CD14-positive monocyte (primary cell): ENCODE results near the gene STARD3. TPM values are rescaled to one million over a fixed set of nuclear protein-coding genes. Genes with fewer than 3 reads are reported as not detected.

ENCODE experiments used
- DNase-seq, 3 donors: peaks; one replicate each; pipeline ENCODE4 v3.0.0-alpha.2; 2011 to 2022
- H2AFZ ChIP-seq: 2 replicates; pipeline ENCODE4 v1.6.0; 2012; ENCODE audit warnings: mild to moderate bottlenecking, low read depth, low read length, inconsistent platforms; ENCODE audit not compliant: insufficient read depth, poor library complexity, severe bottlenecking
- H3K27ac ChIP-seq, 2 donors: 1 replicate in 1 of 2; 2 replicates in 1 of 2; pipeline ENCODE4 v1.5.1; 2012 to 2013; ENCODE audit warnings: low read length in 2 of 2, control low read depth in 1 of 2, inconsistent platforms in 1 of 2, low read depth in 1 of 2, mild to moderate bottlenecking in 1 of 2
- H3K27me3 ChIP-seq, 2 donors: one replicate each; pipeline versions ENCODE4 v1.6.0 to v1.6.1; 2011 to 2013; ENCODE audit warnings: low read length in 2 of 2; ENCODE audit not compliant: control insufficient read depth in 2 of 2, insufficient read depth in 2 of 2
- H3K36me3 ChIP-seq, 2 donors: replicated peaks in 1 of 2; 1 replicate in 1 of 2; 2 replicates in 1 of 2; pipeline versions ENCODE4 v1.5.1 to v1.6.1; 2012 to 2013; ENCODE audit warnings: low read length in 2 of 2, control low read depth in 1 of 2, inconsistent platforms in 1 of 2, mild to moderate bottlenecking in 1 of 2; ENCODE audit not compliant: insufficient read depth in 2 of 2, control insufficient read depth in 1 of 2
- H3K4me1 ChIP-seq, 2 donors: 1 replicate in 1 of 2; 2 replicates in 1 of 2; pipeline versions ENCODE4 v1.5.1 to v1.6.1; 2012 to 2013; ENCODE audit warnings: low read length in 2 of 2, control low read depth in 1 of 2, inconsistent platforms in 1 of 2, mild to moderate bottlenecking in 1 of 2, moderate library complexity in 1 of 2; ENCODE audit not compliant: insufficient read depth in 2 of 2, control insufficient read depth in 1 of 2
- H3K4me2 ChIP-seq: replicated peaks from 2 replicates; pipeline ENCODE3; 2012; ENCODE audit warnings: low read length, moderate library complexity, mild to moderate bottlenecking; ENCODE audit not compliant: poor library complexity, severe bottlenecking; ENCODE audit errors: extremely low read depth
- H3K4me3 ChIP-seq, 3 experiments: fragments of 200-600 bp in 1 of 3; sonication (generic) in 1 of 3; replicated peaks in 1 of 3; 1 replicate in 2 of 3; 2 replicates in 1 of 3; pipeline ENCODE4 v1.5.1; 2011 to 2013; ENCODE audit warnings: low read length in 3 of 3, mild to moderate bottlenecking in 3 of 3, control low read depth in 2 of 3, low read depth in 2 of 3, inconsistent platforms in 1 of 3, moderate library complexity in 1 of 3
- H3K79me2 ChIP-seq: 2 replicates; pipeline ENCODE4 v1.6.0; 2012; ENCODE audit warnings: mild to moderate bottlenecking, control low read depth, inconsistent platforms, low read length, moderate library complexity; ENCODE audit not compliant: insufficient read depth
- H3K9ac ChIP-seq: 2 replicates; pipeline ENCODE4 v1.6.0; 2017; ENCODE audit warnings: low read length, mild to moderate bottlenecking; ENCODE audit not compliant: insufficient read depth, poor library complexity, severe bottlenecking
- H3K9me3 ChIP-seq, 2 donors: replicated peaks in 1 of 2; 1 replicate in 1 of 2; 2 replicates in 1 of 2; pipeline versions ENCODE4 v1.5.1 to v1.6.1; 2012 to 2013; ENCODE audit warnings: low read length in 2 of 2, control low read depth in 1 of 2; ENCODE audit not compliant: control insufficient read depth in 1 of 2, insufficient read depth in 1 of 2
- H4K20me1 ChIP-seq: 2 replicates; pipeline ENCODE4 v1.6.0; 2012; ENCODE audit warnings: mild to moderate bottlenecking, low read length, control low read depth, moderate library complexity; ENCODE audit not compliant: insufficient read depth
- H3K27ac Mint-ChIP-seq, 7 donors: one replicate each; pipeline ENCODE4 v1.8.0; 2020; ENCODE audit warnings: mild to moderate bottlenecking in 7 of 7, mixed read lengths in 7 of 7, moderate library complexity in 6 of 7, inconsistent platforms in 2 of 7
- H3K27me3 Mint-ChIP-seq, 3 donors: one replicate each; pipeline ENCODE4 v1.8.0; 2021 to 2022; ENCODE audit warnings: low read depth in 3 of 3, mild to moderate bottlenecking in 3 of 3, mixed read lengths in 3 of 3, moderate library complexity in 3 of 3, inconsistent platforms in 1 of 3
- H3K36me3 Mint-ChIP-seq, 2 donors: one replicate each; pipeline ENCODE4 v1.8.0; 2020; ENCODE audit warnings: mixed read lengths in 2 of 2, inconsistent platforms in 1 of 2, mild to moderate bottlenecking in 1 of 2
- H3K4me1 Mint-ChIP-seq: one replicate; pipeline ENCODE4 v1.8.0; 2020; ENCODE audit warnings: mild to moderate bottlenecking, mixed read lengths
- H3K4me3 Mint-ChIP-seq, 2 donors: one replicate each; pipeline ENCODE4 v1.8.0; 2020; ENCODE audit warnings: mild to moderate bottlenecking in 2 of 2, mixed read lengths in 2 of 2, moderate library complexity in 1 of 2
- H3K9me3 Mint-ChIP-seq, 7 donors: one replicate each; pipeline ENCODE4 v1.8.0; 2020 to 2022; ENCODE audit warnings: mixed read lengths in 7 of 7, mild to moderate bottlenecking in 6 of 7, moderate library complexity in 6 of 7, inconsistent platforms in 2 of 7
- WGBS: methylation state at CpG from one replicate; pipeline ENCODE4 v1.1.5; 2013; ENCODE audit warnings: missing lambda C conversion rate; ENCODE audit not compliant: insufficient coverage; 5-methylcytosine and 5-hydroxymethylcytosine counted together
- intact Hi-C, 2 donors: fragments of 100-400 bp; cut with micrococcal nuclease; formaldehyde crosslinking; loops; one replicate each; pipeline versions ENCODE4 v1.15.0 to v1.15.1; 2023
- polyA plus RNA-seq, 3 donors: library from polyadenylated mRNA; depleted of rRNA in 1 of 3; unstranded in 2 of 3; stranded (reverse) in 1 of 3; fragments of 300-500 nt in 2 of 3; fragments of >200 nt in 1 of 3; fragmentation: Illumina TruSeq in 2 of 3; gene quantifications; 1 replicate in 2 of 3; 2 replicates in 1 of 3; pipeline ENCODE4 v1.2.3, GENCODE V29; 2012 to 2021
- TF ChIP-seq, protein P1 (sequence below): fragments of 200-600 bp; IDR thresholded peaks from one replicate; pipeline ENCODE4 v1.8.0; 2022; ENCODE audit warnings: antibody characterized with exemption, mild to moderate bottlenecking

Gene STARD3
- polyA plus RNA-seq, 3 donors: 35.1 to 114 (median 45.3) TPM

DNA sequence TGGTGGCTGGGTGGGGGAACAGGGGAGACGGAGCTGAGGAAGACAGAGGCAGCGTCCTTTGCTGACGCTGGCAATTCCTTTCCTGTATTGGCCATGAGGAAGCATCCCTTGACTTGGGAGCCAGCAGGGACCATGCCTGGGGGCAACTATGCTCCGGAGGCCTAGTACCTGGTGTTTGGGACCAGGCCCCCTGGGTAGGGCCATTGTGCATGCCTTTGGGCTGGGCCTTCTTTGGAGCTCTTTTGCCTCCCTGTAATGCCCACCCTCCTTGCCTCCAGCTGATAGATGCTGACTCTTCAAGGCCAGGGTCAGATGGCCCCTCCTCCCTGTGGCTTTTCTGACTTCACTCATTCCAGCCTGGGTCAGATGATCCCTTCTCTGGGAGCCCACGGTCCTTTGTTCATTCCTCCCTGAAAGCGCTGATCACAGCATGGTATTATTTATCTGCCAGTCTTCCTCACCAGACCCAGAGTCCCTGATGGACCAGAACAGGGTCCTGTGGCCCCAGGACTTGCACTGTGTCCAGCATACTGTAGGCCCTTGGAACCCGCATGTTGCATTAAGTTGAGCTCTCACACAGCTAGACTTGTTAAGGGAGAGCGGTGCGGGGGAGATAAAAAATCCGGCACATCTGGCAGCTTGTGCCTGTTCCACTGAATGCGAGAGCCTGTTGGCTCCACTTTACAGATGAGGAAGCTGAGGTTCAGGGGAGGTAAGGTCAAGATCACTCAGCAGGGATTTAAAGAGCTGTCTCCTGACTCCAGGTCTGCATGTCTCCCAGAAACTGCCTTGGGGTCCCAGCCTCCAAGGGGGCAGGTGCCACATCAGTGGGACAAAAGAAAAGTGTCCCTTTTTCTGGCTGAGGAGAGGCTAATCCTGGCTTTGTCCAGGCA is 2.9 kb downstream of the STARD3 start:
- Histone ChIP-seq H4K20me1 (peaks cover 71% of the 10 kb centered on the region), H3K36me3 (peaks cover 0 to under 1% of the 10 kb centered on the region in 2 donors), H3K27ac (peak overlapping the region; percentile 3 to 54), H3K4me3 (no peak overlapping the region), H3K9me3 (no peaks in the 10 kb centered on the region), H3K4me2 (peak overlapping the region; percentile 33), H2AFZ (no peak overlapping the region), H3K79me2 (peaks cover 81% of the 10 kb centered on the region), H3K9ac (no peak overlapping the region), H3K27me3 (no peaks in the 10 kb centered on the region), H3K4me1 (peaks cover 68 to 78% of the 10 kb centered on the region in 2 donors)
- Mint-ChIP-seq H3K27me3 (peaks cover 0 to 8% (median 3%) of the 10 kb centered on the region in 3 donors), H3K4me3 (peak overlapping the region in 1 of 2 donors; percentile 57), H3K4me1 (peaks cover 78% of the 10 kb centered on the region), H3K27ac (peak overlapping the region in 5 of 7 donors; percentile 37 to 79 (median 50)), H3K9me3 (peaks cover 0 to 1% (median 0%) of the 10 kb centered on the region in 7 donors), H3K36me3 (peaks cover 7 to 21% of the 10 kb centered on the region in 2 donors)
- 93% methylated on average over 11 of the region's 11 CpGs for WGBS
- TF ChIP-seq, protein P1, sequence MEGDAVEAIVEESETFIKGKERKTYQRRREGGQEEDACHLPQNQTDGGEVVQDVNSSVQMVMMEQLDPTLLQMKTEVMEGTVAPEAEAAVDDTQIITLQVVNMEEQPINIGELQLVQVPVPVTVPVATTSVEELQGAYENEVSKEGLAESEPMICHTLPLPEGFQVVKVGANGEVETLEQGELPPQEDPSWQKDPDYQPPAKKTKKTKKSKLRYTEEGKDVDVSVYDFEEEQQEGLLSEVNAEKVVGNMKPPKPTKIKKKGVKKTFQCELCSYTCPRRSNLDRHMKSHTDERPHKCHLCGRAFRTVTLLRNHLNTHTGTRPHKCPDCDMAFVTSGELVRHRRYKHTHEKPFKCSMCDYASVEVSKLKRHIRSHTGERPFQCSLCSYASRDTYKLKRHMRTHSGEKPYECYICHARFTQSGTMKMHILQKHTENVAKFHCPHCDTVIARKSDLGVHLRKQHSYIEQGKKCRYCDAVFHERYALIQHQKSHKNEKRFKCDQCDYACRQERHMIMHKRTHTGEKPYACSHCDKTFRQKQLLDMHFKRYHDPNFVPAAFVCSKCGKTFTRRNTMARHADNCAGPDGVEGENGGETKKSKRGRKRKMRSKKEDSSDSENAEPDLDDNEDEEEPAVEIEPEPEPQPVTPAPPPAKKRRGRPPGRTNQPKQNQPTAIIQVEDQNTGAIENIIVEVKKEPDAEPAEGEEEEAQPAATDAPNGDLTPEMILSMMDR: no peak
- no peak for DNase-seq
- intact Hi-C loops: loop anchor here (5.0 kb wide), 3 partner anchors 47 to 112 kb away; partner anchors contain the start of genes MIEN1 (in 1 of the 2) and PGAP3 (in 1 of the 2)

DNA sequence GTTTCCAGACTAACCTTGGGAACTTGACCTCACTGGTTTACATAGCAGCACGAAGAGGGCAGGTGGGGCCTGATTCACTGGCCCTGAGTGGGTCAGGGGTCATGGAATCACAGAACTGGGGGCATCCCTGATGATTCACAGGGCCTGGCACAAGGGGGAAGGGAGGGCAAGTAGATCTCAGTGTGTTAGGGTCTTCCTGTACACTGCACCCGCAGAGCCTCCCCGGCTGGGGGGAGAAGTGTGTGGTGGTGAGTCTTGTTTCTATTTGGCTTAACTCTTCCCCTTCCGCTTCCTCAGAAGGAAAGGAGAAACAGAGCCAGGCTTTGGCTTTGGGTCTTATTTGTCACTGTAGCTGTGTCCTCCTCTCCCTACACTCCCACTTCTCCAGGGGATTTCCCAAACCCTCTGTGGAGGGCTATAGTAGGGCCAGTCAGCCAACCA is 3.7 kb downstream of the STARD3 start:
- Histone ChIP-seq H3K9ac (no peak overlapping the region), H3K27ac (peak overlapping the region; percentile 26 to 54), H3K4me2 (peak overlapping the region; percentile 33), H3K4me3 (peak overlapping the region in 1 of 3 experiments; percentile 25), H3K4me1 (peaks cover 64 to 75% of the 10 kb centered on the region in 2 donors), H3K79me2 (peaks cover 89% of the 10 kb centered on the region), H3K36me3 (peaks cover 0 to 6% of the 10 kb centered on the region in 2 donors), H4K20me1 (peaks cover 79% of the 10 kb centered on the region), H3K9me3 (no peaks in the 10 kb centered on the region), H3K27me3 (no peaks in the 10 kb centered on the region), H2AFZ (no peak overlapping the region)
- peak overlapping the region; percentile 58 to 75 for H3K4me3 Mint-ChIP-seq
- H3K36me3 Mint-ChIP-seq: peaks cover 13 to 25% of the 10 kb centered on the region in 2 donors
- H3K9me3 Mint-ChIP-seq: peaks cover 0 to 1% (median 0%) of the 10 kb centered on the region in 7 donors
- intact Hi-C loops: no loop called here
- peak; percentile 26 to 72 (median 40) for DNase-seq
- peaks cover 0 to 6% (median 0%) of the 10 kb centered on the region in 3 donors for H3K27me3 Mint-ChIP-seq
- TF ChIP-seq, protein P1: no peak
- peak overlapping the region in 5 of 7 donors; percentile 22 to 81 (median 76) for H3K27ac Mint-ChIP-seq
- peaks cover 73% of the 10 kb centered on the region for H3K4me1 Mint-ChIP-seq
- WGBS: 0% methylated on average over 1 of the region's 4 CpGs
